Esophagus squamous epithelium (tissue), 5 donors: ENCODE results near the gene FLT1. TPM values are rescaled to one million over a fixed set of nuclear protein-coding genes. Genes with fewer than 3 reads are reported as not detected.
A peak's percentile ranks its signal among the peaks of the same experiment; 100 is the strongest.

Experiments used
- DNase-seq: peaks from one replicate; lab custom pipeline; 2025; lab: John Stamatoyannopoulos, UW
- H3K27ac ChIP-seq, 4 donors: fragments of 200-600 bp; sonication (generic); one replicate each; pipeline ENCODE4 v1.5.1; 2016 to 2019; ENCODE audit warnings: mild to moderate bottlenecking in 1 of 4
- H3K27me3 ChIP-seq, 4 donors: fragments of 200-600 bp; sonication (generic); 1 replicate in 3 of 4; 2 replicates in 1 of 4; pipeline versions ENCODE4 v1.5.1 to v1.6.0; 2017 to 2021; ENCODE audit warnings: antibody characterized with exemption in 1 of 4
- H3K36me3 ChIP-seq, 3 donors: fragments of 200-600 bp; sonication (generic); one replicate each; pipeline ENCODE4 v1.5.1; 2016 to 2019
- H3K4me1 ChIP-seq, 3 donors: fragments of 200-600 bp; sonication (generic); one replicate each; pipeline ENCODE4 v1.5.1; 2017 to 2019
- H3K4me3 ChIP-seq, 4 donors: fragments of 200-600 bp; sonication (generic); 1 replicate in 3 of 4; 2 replicates in 1 of 4; pipeline ENCODE4 v1.5.1; 2016 to 2019; ENCODE audit warnings: mild to moderate bottlenecking in 2 of 4, moderate library complexity in 1 of 4
- H3K9me3 ChIP-seq, 3 donors: fragments of 200-600 bp; sonication (generic); one replicate each; pipeline ENCODE4 v1.5.1; 2016 to 2019
- POLR2A ChIP-seq, 4 donors: fragments of 450-650 bp; IDR thresholded peaks; one replicate each; pipeline ENCODE4 v1.6.1; 2017; ENCODE audit warnings: antibody characterized with exemption in 4 of 4, mild to moderate bottlenecking in 4 of 4, moderate library complexity in 3 of 4
- WGBS, 2 donors: methylation state at CpG; one replicate each; pipeline ENCODE4 v1.1.5; 2018; 5-methylcytosine and 5-hydroxymethylcytosine counted together
- intact Hi-C: fragments of 100-400 bp; cut with DNase I; formaldehyde crosslinking; loops from one replicate; pipeline ENCODE4 v1.15.0; 2022
- total RNA-seq, 4 donors: library from RNA; depleted of rRNA; stranded (reverse); fragments of >200 nt; gene quantifications; one replicate each; pipeline ENCODE4 v1.1.0, GENCODE V29; 2016
- TF ChIP-seq, protein P1 (sequence below), 6 experiments: fragments of 450-650 bp in 4 of 6; fragments of 200-600 bp in 2 of 6; sonication (generic) in 2 of 6; IDR thresholded peaks; one replicate each; pipeline ENCODE4 v1.5.1; 2016 to 2019; ENCODE audit warnings: antibody characterized with exemption in 6 of 6, mild to moderate bottlenecking in 4 of 6, moderate library complexity in 4 of 6
- donor health status: DM: yes; HTN: yes; CAD: no.

Gene FLT1
- total RNA-seq, 4 donors from 2014 or later: 2.1 to 16.4 (median 8.9) TPM

GRCh38 chr13:28402057-28402381 lies 92.9 kb downstream of the FLT1 start:
- Histone ChIP-seq H3K4me3 (no peak overlapping the region), H3K27me3 (peaks cover 0 to 6% (median 0%) of the 10 kb centered on the region in 4 donors), H3K9me3 (no peaks in the 10 kb centered on the region), H3K27ac (peak overlapping the region in 2 of 4 donors; percentile 33 to 35), H3K36me3 (no peaks in the 10 kb centered on the region), H3K4me1 (no peaks in the 10 kb centered on the region)
- no peak for DNase-seq
- intact Hi-C loops: no loop called here
- WGBS, 2 donors: 48 to 55% methylated on average over 5 of the region's 5 CpGs
- TF ChIP-seq, protein P1, sequence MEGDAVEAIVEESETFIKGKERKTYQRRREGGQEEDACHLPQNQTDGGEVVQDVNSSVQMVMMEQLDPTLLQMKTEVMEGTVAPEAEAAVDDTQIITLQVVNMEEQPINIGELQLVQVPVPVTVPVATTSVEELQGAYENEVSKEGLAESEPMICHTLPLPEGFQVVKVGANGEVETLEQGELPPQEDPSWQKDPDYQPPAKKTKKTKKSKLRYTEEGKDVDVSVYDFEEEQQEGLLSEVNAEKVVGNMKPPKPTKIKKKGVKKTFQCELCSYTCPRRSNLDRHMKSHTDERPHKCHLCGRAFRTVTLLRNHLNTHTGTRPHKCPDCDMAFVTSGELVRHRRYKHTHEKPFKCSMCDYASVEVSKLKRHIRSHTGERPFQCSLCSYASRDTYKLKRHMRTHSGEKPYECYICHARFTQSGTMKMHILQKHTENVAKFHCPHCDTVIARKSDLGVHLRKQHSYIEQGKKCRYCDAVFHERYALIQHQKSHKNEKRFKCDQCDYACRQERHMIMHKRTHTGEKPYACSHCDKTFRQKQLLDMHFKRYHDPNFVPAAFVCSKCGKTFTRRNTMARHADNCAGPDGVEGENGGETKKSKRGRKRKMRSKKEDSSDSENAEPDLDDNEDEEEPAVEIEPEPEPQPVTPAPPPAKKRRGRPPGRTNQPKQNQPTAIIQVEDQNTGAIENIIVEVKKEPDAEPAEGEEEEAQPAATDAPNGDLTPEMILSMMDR (IDR thresholded peaks at IDR 0.05): no peak
- no peak for TF ChIP-seq POLR2A (IDR thresholded peaks at IDR 0.05)

DNA sequence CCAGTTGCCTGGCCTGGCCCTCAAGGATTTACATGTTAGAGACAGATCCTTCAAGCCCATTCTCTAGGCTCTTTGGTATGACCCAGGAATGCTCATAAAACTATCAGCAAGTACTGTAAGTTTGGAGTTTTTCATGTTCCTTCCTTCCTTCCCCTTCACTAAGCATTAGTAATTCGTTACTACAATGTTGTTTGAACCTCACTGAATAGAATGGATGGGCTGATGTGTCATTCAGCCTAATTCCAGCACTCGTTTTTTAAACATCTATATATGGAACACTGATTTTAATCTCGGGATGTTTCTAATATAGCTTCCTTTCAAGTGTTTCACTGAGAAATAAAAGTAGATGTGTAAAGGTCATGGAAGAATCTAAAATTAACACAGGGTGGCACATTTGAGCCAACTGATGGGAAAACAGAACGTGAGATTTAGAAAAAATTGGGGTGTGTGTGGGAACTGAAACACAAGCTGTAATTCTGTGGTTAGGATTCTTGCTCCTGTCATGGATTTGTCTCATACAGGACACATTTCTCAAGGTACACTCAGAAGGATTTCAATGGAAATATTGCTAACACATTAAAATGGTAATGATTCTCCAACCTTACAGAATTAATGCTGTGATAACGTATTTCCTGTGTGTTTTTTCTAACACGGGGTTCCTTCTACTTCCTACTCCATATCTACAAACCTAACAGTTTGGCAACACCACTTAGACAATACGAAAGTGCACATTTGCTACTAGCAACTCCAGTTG lies 93.4 kb downstream of the FLT1 start:
- Histone ChIP-seq H3K9me3 (no peaks in the 10 kb centered on the region), H3K36me3 (no peaks in the 10 kb centered on the region), H3K27ac (peak overlapping the region in 2 of 4 donors; percentile 33 to 35), H3K27me3 (peaks cover 0 to 6% (median 0%) of the 10 kb centered on the region in 4 donors), H3K4me3 (no peak overlapping the region), H3K4me1 (no peaks in the 10 kb centered on the region)
- no peak for DNase-seq
- TF ChIP-seq, protein P1 (IDR thresholded peaks at IDR 0.05): no peak
- intact Hi-C loops: no loop called here
- WGBS, 2 donors: 32 to 41% methylated on average over 7 of the region's 7 CpGs

DNA sequence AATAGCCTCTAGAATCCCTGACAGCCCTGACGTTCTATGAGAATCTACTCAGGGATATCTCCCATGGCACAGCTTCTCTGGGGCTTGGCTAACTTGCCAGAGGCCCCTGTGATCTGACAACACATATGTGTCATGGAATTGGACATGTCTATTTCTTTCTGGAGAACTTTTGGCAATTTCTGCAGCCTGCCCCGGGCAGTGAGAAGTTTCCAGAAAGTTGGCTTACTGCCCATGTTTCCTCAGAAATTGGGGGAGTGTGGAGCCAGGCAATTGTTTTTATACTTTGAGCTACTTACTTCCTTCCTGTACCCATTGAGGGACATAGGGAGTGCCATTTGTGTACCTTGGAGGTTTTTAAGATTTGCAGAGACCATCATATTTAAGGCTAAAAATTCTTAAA lies 98.9 kb downstream of the FLT1 start:
- 28 to 45% methylated on average over 2 of the region's 2 CpGs for WGBS, 2 donors
- Histone ChIP-seq H3K4me1 (peaks cover 0 to 6% (median 0%) of the 10 kb centered on the region in 3 donors), H3K27me3 (no peaks in the 10 kb centered on the region), H3K4me3 (no peak overlapping the region), H3K27ac (no peak overlapping the region), H3K36me3 (no peaks in the 10 kb centered on the region), H3K9me3 (no peaks in the 10 kb centered on the region)
- intact Hi-C loops: no loop called here
- TF ChIP-seq POLR2A (IDR thresholded peaks at IDR 0.05): no peak
- TF ChIP-seq, protein P1 (IDR thresholded peaks at IDR 0.05): no peak
- DNase-seq: no peak

GRCh38 chr13:28394422-28394821 lies 100.5 kb downstream of the FLT1 start:
- TF ChIP-seq, protein P1 (IDR thresholded peaks at IDR 0.05): no peak
- no peak for TF ChIP-seq POLR2A (IDR thresholded peaks at IDR 0.05)
- H3K27ac ChIP-seq: peak overlapping the region in 1 of 4 donors; percentile 6
- no peak overlapping the region for H3K4me3 ChIP-seq
- intact Hi-C loops: no loop called here
- 52 to 71% methylated on average over 4 of the region's 4 CpGs for WGBS, 2 donors
- H3K36me3 ChIP-seq: no peaks in the 10 kb centered on the region
- no peaks in the 10 kb centered on the region for H3K9me3 ChIP-seq
- DNase-seq: no peak
- peaks cover 0 to 6% (median 0%) of the 10 kb centered on the region in 3 donors for H3K4me1 ChIP-seq
- H3K27me3 ChIP-seq: peaks cover 0 to 4% (median 0%) of the 10 kb centered on the region in 4 donors

DNA sequence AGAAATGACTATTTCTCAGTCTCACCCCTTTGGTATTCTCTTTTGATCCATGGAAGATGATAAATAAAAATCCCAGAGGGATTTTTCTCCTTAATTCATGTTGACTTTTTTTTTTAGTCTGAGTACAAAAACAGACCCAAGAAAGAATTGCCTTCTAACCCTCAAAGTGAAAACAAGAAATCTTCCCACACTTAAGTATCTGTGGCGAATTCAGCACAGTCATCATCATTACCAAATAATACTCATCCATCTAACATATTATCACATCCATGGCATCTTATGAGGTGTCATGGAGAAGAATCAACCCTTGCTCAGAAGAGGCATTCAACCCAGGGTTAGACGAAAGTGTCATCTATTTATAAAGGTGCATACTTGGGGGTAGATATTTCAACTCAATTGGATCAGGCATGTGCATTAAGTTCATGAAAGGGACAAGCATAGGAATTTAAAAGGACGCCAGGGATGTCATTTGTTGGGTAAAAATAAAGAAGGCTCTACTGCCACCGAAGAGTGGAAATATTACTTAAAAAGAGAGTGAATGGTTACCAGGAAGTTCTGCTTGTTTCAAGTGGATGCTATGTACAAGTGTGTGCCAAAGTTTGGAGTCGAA lies 101.9 kb downstream of the FLT1 start:
- no peak for DNase-seq
- H3K27ac ChIP-seq: peak overlapping the region in 3 of 4 donors; percentile 23 to 37 (median 25)
- intact Hi-C loops: no loop called here
- no peak overlapping the region for H3K4me3 ChIP-seq
- H3K27me3 ChIP-seq: peaks cover 0 to 4% (median 0%) of the 10 kb centered on the region in 4 donors
- H3K9me3 ChIP-seq: no peaks in the 10 kb centered on the region
- TF ChIP-seq, protein P1 (IDR thresholded peaks at IDR 0.05): no peak
- no peak for TF ChIP-seq POLR2A (IDR thresholded peaks at IDR 0.05)
- no peaks in the 10 kb centered on the region for H3K36me3 ChIP-seq
- peaks cover 0 to 6% (median 0%) of the 10 kb centered on the region in 3 donors for H3K4me1 ChIP-seq
- 69 to 73% methylated on average over 5 of the region's 5 CpGs for WGBS, 2 donors
